ENCODE measurements around the gene C1QTNF6.

DNA sequence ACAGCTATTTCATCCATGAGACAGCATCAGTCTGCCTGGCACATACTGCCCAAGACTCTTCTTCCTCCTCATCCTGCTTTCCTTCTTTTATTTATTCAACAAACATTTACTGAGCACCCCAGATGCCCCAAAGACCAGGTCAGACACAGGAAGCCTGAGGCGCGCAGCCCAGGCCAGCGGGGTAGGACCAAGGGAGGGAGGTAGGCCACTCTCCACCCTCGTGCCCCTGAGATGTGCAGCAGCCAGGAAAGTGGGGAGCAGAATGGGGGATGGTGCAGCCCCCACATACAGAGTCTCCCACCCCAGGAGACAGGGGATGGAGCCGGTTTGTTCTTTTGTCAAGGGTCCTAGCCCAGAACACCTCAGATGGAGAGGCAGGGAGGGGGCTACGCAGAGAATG lies 34.1 kb downstream of the C1QTNF6 start:
- TF ChIP-seq FOS (IDR thresholded peaks at IDR 0.05; ENCODE audit: low read depth, low read length) (no peak), CEBPB (IDR thresholded peaks at IDR 0.05; ENCODE audit: low read depth, low read length) (no peak), MAFK (IDR thresholded peaks at IDR 0.05; ENCODE audit: low read depth, low read length) (no peak)
- TF ChIP-seq, protein P1, sequence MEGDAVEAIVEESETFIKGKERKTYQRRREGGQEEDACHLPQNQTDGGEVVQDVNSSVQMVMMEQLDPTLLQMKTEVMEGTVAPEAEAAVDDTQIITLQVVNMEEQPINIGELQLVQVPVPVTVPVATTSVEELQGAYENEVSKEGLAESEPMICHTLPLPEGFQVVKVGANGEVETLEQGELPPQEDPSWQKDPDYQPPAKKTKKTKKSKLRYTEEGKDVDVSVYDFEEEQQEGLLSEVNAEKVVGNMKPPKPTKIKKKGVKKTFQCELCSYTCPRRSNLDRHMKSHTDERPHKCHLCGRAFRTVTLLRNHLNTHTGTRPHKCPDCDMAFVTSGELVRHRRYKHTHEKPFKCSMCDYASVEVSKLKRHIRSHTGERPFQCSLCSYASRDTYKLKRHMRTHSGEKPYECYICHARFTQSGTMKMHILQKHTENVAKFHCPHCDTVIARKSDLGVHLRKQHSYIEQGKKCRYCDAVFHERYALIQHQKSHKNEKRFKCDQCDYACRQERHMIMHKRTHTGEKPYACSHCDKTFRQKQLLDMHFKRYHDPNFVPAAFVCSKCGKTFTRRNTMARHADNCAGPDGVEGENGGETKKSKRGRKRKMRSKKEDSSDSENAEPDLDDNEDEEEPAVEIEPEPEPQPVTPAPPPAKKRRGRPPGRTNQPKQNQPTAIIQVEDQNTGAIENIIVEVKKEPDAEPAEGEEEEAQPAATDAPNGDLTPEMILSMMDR (conservative IDR thresholded peaks at IDR 0.05; ENCODE audit: low read depth, low read length), result no peak
